Measurements from ENCODE around the gene AFM.
A peak's percentile ranks its signal among the peaks of the same experiment; 100 is the strongest.

The AFM gene

GRCh38 chr4:73451404-73451803, 30.1 kb upstream of the AFM start:
- H3K4me1 ChIP-seq (ENCODE audit: control insufficient read depth, insufficient read depth, low read length) = peaks cover 40% of the 10 kb centered on the region
- no peaks in the 10 kb centered on the region for H3K9me3 ChIP-seq (ENCODE audit: control insufficient read depth, insufficient read depth, low read depth, low read length)
- H3K4me3 ChIP-seq (ENCODE audit: low read depth, low read length) = no peak overlapping the region
- H3K27me3 ChIP-seq (ENCODE audit: control insufficient read depth, insufficient read depth, low read length) = no peaks in the 10 kb centered on the region
- H3K36me3 ChIP-seq (ENCODE audit: control insufficient read depth, insufficient read depth, low read length) = no peaks in the 10 kb centered on the region
- no peak overlapping the region for H3K9ac ChIP-seq (ENCODE audit: low read length)
- H3K27ac ChIP-seq (ENCODE audit: low read depth, low read length) = no peak overlapping the region

GRCh38 chr4:73451981-73452747, 29.4 kb upstream of the AFM start:
- peaks cover 40% of the 10 kb centered on the region for H3K4me1 ChIP-seq (ENCODE audit: control insufficient read depth, insufficient read depth, low read length)
- no peaks in the 10 kb centered on the region for H3K9me3 ChIP-seq (ENCODE audit: control insufficient read depth, insufficient read depth, low read depth, low read length)
- no peaks in the 10 kb centered on the region for H3K36me3 ChIP-seq (ENCODE audit: control insufficient read depth, insufficient read depth, low read length)
- H3K27me3 ChIP-seq (ENCODE audit: control insufficient read depth, insufficient read depth, low read length) = no peaks in the 10 kb centered on the region
- H3K27ac ChIP-seq (ENCODE audit: low read depth, low read length) = 0 out of 2 replicates have a peak overlapping the region, but pooled peaks have one; percentile 15
- no peak overlapping the region for H3K9ac ChIP-seq (ENCODE audit: low read length)
- H3K4me3 ChIP-seq (ENCODE audit: low read depth, low read length) = no peak overlapping the region

- no peaks in the 10 kb centered on the region for H3K9me3 ChIP-seq (ENCODE audit: control insufficient read depth, insufficient read depth, low read depth, low read length)
- H3K27ac ChIP-seq (ENCODE audit: low read depth, low read length) = peak overlapping the region; percentile 86
- peak overlapping the region; percentile 65 for H3K9ac ChIP-seq (ENCODE audit: low read length)
- peaks cover 40% of the 10 kb centered on the region for H3K4me1 ChIP-seq (ENCODE audit: control insufficient read depth, insufficient read depth, low read length)
- no peaks in the 10 kb centered on the region for H3K27me3 ChIP-seq (ENCODE audit: control insufficient read depth, insufficient read depth, low read length)
- peak overlapping the region; percentile 34; the same call in 1 of the 2 replicates for H3K4me3 ChIP-seq (ENCODE audit: low read depth, low read length)
- no peaks in the 10 kb centered on the region for H3K36me3 ChIP-seq (ENCODE audit: control insufficient read depth, insufficient read depth, low read length)
Measured at GRCh38 chr4:73452953-73453700, 28.4 kb upstream of the AFM start.

DNA sequence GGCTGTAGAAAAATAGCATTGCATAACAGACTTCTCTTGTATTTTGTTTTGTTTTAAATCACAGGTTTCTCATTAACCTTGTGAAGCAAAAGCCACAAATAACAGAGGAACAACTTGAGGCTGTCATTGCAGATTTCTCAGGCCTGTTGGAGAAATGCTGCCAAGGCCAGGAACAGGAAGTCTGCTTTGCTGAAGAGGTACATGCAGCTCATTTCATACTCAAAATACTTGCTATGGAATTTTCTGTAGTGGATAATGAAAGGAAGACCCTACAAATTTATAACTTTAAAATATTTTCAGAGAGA, 27.9 kb upstream of the AFM start:
- no peaks in the 10 kb centered on the region for H3K9me3 ChIP-seq (ENCODE audit: control insufficient read depth, insufficient read depth, low read depth, low read length)
- H3K4me3 ChIP-seq (ENCODE audit: low read depth, low read length) = peak overlapping the region; percentile 34; the same call in 1 of the 2 replicates
- peak overlapping the region; percentile 86 for H3K27ac ChIP-seq (ENCODE audit: low read depth, low read length)
- peak overlapping the region; percentile 65 for H3K9ac ChIP-seq (ENCODE audit: low read length)
- peaks cover 40% of the 10 kb centered on the region for H3K4me1 ChIP-seq (ENCODE audit: control insufficient read depth, insufficient read depth, low read length)
- no peaks in the 10 kb centered on the region for H3K27me3 ChIP-seq (ENCODE audit: control insufficient read depth, insufficient read depth, low read length)
- no peaks in the 10 kb centered on the region for H3K36me3 ChIP-seq (ENCODE audit: control insufficient read depth, insufficient read depth, low read length)

DNA sequence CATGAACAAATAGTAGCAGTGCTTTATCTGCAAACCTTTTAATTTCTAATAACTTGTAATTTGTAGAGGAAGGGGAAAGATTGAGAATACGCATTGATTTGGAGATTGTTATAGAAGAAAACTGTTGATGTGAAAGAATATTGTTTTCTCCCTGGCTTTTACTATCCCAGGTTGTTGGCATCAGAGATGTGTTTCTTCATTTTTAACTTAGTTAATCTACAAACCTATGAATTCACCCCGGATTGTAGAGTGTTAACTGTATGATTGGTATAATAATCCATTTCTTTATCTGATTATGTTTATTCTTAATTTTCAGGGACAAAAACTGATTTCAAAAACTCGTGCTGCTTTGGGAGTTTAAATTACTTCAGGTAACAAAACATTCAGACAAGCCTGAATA, 26.6 kb upstream of the AFM start:
- H3K9ac ChIP-seq (ENCODE audit: low read length) = no peak overlapping the region
- no peaks in the 10 kb centered on the region for H3K9me3 ChIP-seq (ENCODE audit: control insufficient read depth, insufficient read depth, low read depth, low read length)
- peaks cover 37% of the 10 kb centered on the region for H3K4me1 ChIP-seq (ENCODE audit: control insufficient read depth, insufficient read depth, low read length)
- no peaks in the 10 kb centered on the region for H3K27me3 ChIP-seq (ENCODE audit: control insufficient read depth, insufficient read depth, low read length)
- H3K4me3 ChIP-seq (ENCODE audit: low read depth, low read length) = no peak overlapping the region
- H3K36me3 ChIP-seq (ENCODE audit: control insufficient read depth, insufficient read depth, low read length) = no peaks in the 10 kb centered on the region
- H3K27ac ChIP-seq (ENCODE audit: low read depth, low read length) = no peak overlapping the region

DNA sequence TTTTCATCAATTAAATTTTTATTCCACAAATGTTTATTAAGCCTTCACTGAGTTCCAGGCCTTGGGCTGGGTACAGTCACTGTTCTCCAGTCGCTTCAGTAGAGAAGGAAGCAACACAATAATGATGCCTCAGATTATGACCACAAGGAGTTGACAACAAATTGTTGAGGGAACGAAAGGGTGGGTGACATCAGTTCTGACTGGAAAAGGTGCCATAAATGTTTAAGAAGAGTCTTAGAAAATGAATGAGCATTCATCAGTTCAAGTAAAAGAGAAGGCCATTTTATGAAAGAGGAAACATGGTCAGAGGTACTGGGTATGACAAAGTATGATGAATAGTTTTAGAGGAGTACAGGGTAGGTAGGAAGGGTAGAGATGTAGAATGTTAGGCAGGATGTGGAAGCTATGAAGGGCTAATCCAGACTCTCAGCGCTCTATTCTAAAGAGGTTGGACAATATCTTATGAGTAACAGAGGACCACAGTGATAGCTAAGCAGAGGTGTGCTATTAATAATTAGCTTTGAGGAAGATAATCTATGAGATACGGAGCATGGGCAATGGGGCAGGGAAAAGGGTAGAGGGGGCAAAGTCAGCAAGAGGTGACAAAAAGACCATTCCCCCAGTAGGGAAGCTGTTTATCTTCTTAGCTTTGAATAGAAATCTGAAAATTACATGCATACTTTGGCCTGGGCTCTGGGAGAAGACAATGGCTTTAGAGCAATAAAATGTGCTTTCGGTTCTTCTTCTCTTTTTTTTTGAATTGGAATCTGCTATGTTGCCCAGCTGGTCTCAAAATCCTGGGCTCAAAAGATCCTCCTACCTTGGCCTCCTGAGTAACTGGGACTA, 25.1 kb upstream of the AFM start:
- Histone ChIP-seq H3K9me3 (ENCODE audit: control insufficient read depth, insufficient read depth, low read depth, low read length) (no peaks in the 10 kb centered on the region), H3K27ac (ENCODE audit: low read depth, low read length) (no peak overlapping the region), H3K9ac (ENCODE audit: low read length) (no peak overlapping the region), H3K27me3 (ENCODE audit: control insufficient read depth, insufficient read depth, low read length) (no peaks in the 10 kb centered on the region), H3K4me3 (ENCODE audit: low read depth, low read length) (no peak overlapping the region), H3K36me3 (ENCODE audit: control insufficient read depth, insufficient read depth, low read length) (no peaks in the 10 kb centered on the region), H3K4me1 (ENCODE audit: control insufficient read depth, insufficient read depth, low read length) (peaks cover 23% of the 10 kb centered on the region)

DNA sequence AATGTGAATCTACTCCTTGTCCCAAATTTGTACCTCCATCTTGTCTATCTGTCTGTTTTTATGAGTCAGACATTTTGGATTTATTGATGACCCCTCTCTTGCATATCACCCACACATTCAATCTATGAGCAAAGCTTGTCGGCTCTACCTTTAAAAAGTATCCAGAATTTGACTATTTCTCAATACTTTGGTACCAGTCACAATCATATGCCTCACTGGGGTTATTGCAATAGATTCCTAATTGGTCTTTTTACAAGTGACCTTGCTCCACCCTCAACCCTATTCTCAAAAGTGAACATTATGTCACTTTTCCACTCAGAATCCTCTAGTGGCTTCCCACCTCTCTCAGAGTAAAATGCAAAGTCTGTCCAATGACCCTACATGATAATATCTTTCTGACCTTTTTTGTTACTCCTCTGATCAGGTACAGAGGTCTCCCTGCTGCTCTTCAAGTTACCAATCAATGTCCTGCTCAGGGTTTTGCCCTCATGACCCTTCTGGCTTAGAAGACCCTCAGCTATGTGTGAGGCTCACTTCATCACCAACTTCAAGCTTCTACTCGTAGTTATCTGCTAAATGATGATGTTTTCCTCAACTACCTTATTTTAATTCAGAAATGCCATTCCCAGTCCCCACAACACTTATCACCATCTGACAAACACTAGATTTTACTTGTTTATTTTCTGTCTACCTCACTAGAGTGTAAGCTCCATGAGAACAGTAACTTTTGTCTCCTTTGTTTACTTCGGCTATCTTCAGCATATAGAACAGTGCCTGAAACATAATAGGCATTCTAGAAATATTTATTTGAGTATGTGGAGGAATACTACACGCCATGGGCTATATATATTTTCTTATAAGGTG, 23.1 kb upstream of the AFM start:
- Histone ChIP-seq H3K36me3 (ENCODE audit: control insufficient read depth, insufficient read depth, low read length) (no peaks in the 10 kb centered on the region), H3K4me1 (ENCODE audit: control insufficient read depth, insufficient read depth, low read length) (peaks cover 4% of the 10 kb centered on the region), H3K4me3 (ENCODE audit: low read depth, low read length) (no peak overlapping the region), H3K27me3 (ENCODE audit: control insufficient read depth, insufficient read depth, low read length) (no peaks in the 10 kb centered on the region), H3K9me3 (ENCODE audit: control insufficient read depth, insufficient read depth, low read depth, low read length) (no peaks in the 10 kb centered on the region), H3K27ac (ENCODE audit: low read depth, low read length) (no peak overlapping the region), H3K9ac (ENCODE audit: low read length) (no peak overlapping the region)

GRCh38 chr4:73459048-73459421, 22.5 kb upstream of the AFM start:
- Histone ChIP-seq H3K4me3 (ENCODE audit: low read depth, low read length) (no peak overlapping the region), H3K27me3 (ENCODE audit: control insufficient read depth, insufficient read depth, low read length) (no peaks in the 10 kb centered on the region), H3K9me3 (ENCODE audit: control insufficient read depth, insufficient read depth, low read depth, low read length) (no peaks in the 10 kb centered on the region), H3K4me1 (ENCODE audit: control insufficient read depth, insufficient read depth, low read length) (no peaks in the 10 kb centered on the region), H3K36me3 (ENCODE audit: control insufficient read depth, insufficient read depth, low read length) (no peaks in the 10 kb centered on the region), H3K27ac (ENCODE audit: low read depth, low read length) (no peak overlapping the region), H3K9ac (ENCODE audit: low read length) (no peak overlapping the region)

DNA sequence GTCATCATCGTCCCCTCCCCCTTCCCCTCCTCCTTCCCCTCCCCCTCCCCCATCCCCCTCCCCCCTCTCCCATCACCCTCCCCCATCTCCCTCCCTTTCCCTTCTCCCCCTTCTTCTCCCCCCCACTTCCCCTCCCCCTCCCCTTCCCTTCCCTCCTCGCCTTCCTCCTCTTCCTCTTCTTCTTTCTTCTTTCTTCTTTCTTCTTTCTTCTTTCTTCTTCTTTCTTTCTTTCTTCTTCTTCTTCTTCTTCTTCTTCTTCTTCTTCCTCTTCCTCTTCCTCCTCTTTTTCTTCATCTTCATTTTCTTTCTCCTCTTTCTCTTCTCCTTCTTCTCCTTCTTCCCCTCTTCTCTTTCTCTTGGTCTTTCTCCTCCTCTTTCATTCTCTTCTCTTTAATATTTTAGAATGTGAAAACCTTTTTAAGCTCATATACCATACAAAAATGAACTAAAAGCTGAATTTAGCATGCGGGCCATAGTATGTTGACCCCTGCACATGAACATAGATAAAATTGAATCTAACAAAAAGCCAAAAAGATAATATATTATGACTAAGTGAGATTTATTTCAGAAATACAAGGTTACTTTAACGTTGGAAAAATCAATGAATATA, 20.5 kb upstream of the AFM start:
- H3K4me1 ChIP-seq (ENCODE audit: control insufficient read depth, insufficient read depth, low read length) = no peaks in the 10 kb centered on the region
- H3K9me3 ChIP-seq (ENCODE audit: control insufficient read depth, insufficient read depth, low read depth, low read length) = no peaks in the 10 kb centered on the region
- H3K4me3 ChIP-seq (ENCODE audit: low read depth, low read length) = no peak overlapping the region
- H3K36me3 ChIP-seq (ENCODE audit: control insufficient read depth, insufficient read depth, low read length) = no peaks in the 10 kb centered on the region
- no peaks in the 10 kb centered on the region for H3K27me3 ChIP-seq (ENCODE audit: control insufficient read depth, insufficient read depth, low read length)
- no peak overlapping the region for H3K27ac ChIP-seq (ENCODE audit: low read depth, low read length)
- H3K9ac ChIP-seq (ENCODE audit: low read length) = no peak overlapping the region

DNA sequence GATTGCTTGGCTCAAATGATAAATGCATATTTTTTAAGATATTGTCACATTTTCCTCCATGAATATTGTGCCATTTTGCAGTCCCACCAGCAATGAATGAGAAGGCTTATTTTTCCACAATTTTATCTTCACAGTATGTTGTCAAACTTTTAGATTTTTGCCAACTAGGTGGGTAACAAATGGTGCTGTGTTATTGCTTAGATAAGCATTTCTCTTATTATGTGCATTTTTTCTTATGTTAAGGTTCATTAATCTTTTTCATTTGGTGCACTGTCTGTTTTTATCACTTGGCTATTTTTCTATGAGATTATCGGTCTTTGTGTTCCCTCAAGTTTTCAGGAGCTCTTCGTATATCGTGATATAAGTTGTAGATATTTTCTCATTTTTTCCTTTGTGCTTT, 13.4 kb upstream of the AFM start:
- no peak overlapping the region for H3K9ac ChIP-seq (ENCODE audit: low read length)
- H3K4me3 ChIP-seq (ENCODE audit: low read depth, low read length) = no peak overlapping the region
- no peaks in the 10 kb centered on the region; the same call in 1 of the 2 replicates for H3K9me3 ChIP-seq (ENCODE audit: control insufficient read depth, insufficient read depth, low read depth, low read length)
- no peaks in the 10 kb centered on the region for H3K36me3 ChIP-seq (ENCODE audit: control insufficient read depth, insufficient read depth, low read length)
- no peaks in the 10 kb centered on the region for H3K27me3 ChIP-seq (ENCODE audit: control insufficient read depth, insufficient read depth, low read length)
- no peak overlapping the region for H3K27ac ChIP-seq (ENCODE audit: low read depth, low read length)
- no peaks in the 10 kb centered on the region for H3K4me1 ChIP-seq (ENCODE audit: control insufficient read depth, insufficient read depth, low read length)
